Astrocyte (in vitro differentiated cells and primary cell): ENCODE measurements around the gene SPRR4. TPM values are rescaled to one million over a fixed set of nuclear protein-coding genes. Genes with fewer than 3 reads are reported as not detected.

Experiments used
- DNase-seq: peaks from one replicate; pipeline ENCODE4 v3.0.0-alpha.2; 2010; ENCODE audit warnings: low read depth
- FAIRE-seq: peaks from 2 replicates; lab custom pipeline; 2011; peaks lifted over from hg19 to GRCh38; lab: Jason Lieb, UNC
- H2AFZ ChIP-seq: 2 replicates; pipeline ENCODE4 v1.6.0; 2012; ENCODE audit warnings: low read depth, low read length, inconsistent platforms
- H3K27ac ChIP-seq: 2 replicates; pipeline ENCODE4 v1.5.1; 2011; ENCODE audit warnings: low read depth, low read length, inconsistent platforms
- H3K27me3 ChIP-seq: 2 replicates; pipeline ENCODE4 v1.6.0; 2011; ENCODE audit warnings: low read length, inconsistent platforms; ENCODE audit not compliant: insufficient read depth
- H3K36me3 ChIP-seq: 2 replicates; pipeline ENCODE4 v1.5.1; 2011; ENCODE audit warnings: low read length, inconsistent platforms; ENCODE audit not compliant: insufficient read depth
- H3K4me1 ChIP-seq: 2 replicates; pipeline ENCODE4 v1.5.1; 2011; ENCODE audit warnings: low read length, inconsistent platforms; ENCODE audit not compliant: insufficient read depth
- H3K4me2 ChIP-seq: 2 replicates; pipeline ENCODE4 v1.6.0; 2012; ENCODE audit warnings: low read length, inconsistent platforms
- H3K4me3 ChIP-seq: 2 replicates; pipeline ENCODE4 v1.5.1; 2011; ENCODE audit warnings: low read depth, mild to moderate bottlenecking, low read length, inconsistent platforms; ENCODE audit not compliant: insufficient read depth
- H3K79me2 ChIP-seq: 2 replicates; pipeline ENCODE4 v1.6.0; 2012; ENCODE audit warnings: mild to moderate bottlenecking, low read length, inconsistent platforms; ENCODE audit not compliant: insufficient read depth
- H3K9ac ChIP-seq: 2 replicates; pipeline ENCODE4 v1.6.0; 2012; ENCODE audit warnings: mild to moderate bottlenecking, low read length, inconsistent platforms
- H3K9me3 ChIP-seq: 2 replicates; pipeline ENCODE4 v1.5.1; 2012; ENCODE audit warnings: low read depth, mild to moderate bottlenecking, low read length, inconsistent platforms; ENCODE audit not compliant: insufficient read depth
- H4K20me1 ChIP-seq: 2 replicates; pipeline ENCODE4 v1.6.0; 2012; ENCODE audit warnings: low read length, inconsistent platforms; ENCODE audit not compliant: insufficient read depth
- H3K27ac Mint-ChIP-seq: one replicate; pipeline ENCODE4 v1.8.0; 2021; ENCODE audit warnings: mild to moderate bottlenecking, mixed read lengths; ENCODE audit not compliant: unreplicated experiment
- H3K27me3 Mint-ChIP-seq: one replicate; pipeline ENCODE4 v1.8.0; 2021; ENCODE audit warnings: low read depth, mixed read lengths; ENCODE audit not compliant: unreplicated experiment
- H3K36me3 Mint-ChIP-seq: one replicate; pipeline ENCODE4 v1.8.0; 2021; ENCODE audit warnings: low read depth, mixed read lengths; ENCODE audit not compliant: unreplicated experiment
- H3K4me1 Mint-ChIP-seq: one replicate; pipeline ENCODE4 v1.8.0; 2021; ENCODE audit warnings: low read depth, mixed read lengths; ENCODE audit not compliant: unreplicated experiment
- H3K4me3 Mint-ChIP-seq: one replicate; pipeline ENCODE4 v1.8.0; 2021; ENCODE audit warnings: mild to moderate bottlenecking, moderate library complexity, mixed read lengths; ENCODE audit not compliant: unreplicated experiment
- H3K9me3 Mint-ChIP-seq: one replicate; pipeline ENCODE4 v1.8.0; 2021; ENCODE audit warnings: mild to moderate bottlenecking, mixed read lengths; ENCODE audit not compliant: unreplicated experiment
- CTCF ChIP-seq: IDR thresholded peaks from 2 replicates; pipeline ENCODE4 v1.5.1; 2011; ENCODE audit warnings: low read depth, mild to moderate bottlenecking, inconsistent platforms, low read length, moderate library complexity; ENCODE audit not compliant: insufficient read depth
- EZH2 ChIP-seq: IDR thresholded peaks from 2 replicates; pipeline ENCODE4 v1.6.1; 2012; ENCODE audit warnings: mild to moderate bottlenecking, low read length, inconsistent platforms; ENCODE audit not compliant: insufficient read depth
- total RNA-seq: library from RNA; stranded (reverse); gene quantifications from 2 replicates; pipeline ENCODE4 v1.2.1, GENCODE V29; 2021

Gene SPRR4
- total RNA-seq, 1 donor from 2014 or later, result not detected

GRCh38 chr1:152999818-153000217, 29.4 kb downstream of the SPRR4 start:
- H3K4me3 Mint-ChIP-seq, result no peak overlapping the region
- DNase-seq (no peak), FAIRE-seq (no peak)
- no peaks in the 10 kb centered on the region for H3K4me1 ChIP-seq
- no peak overlapping the region for H3K9ac ChIP-seq
- no peaks in the 10 kb centered on the region for H4K20me1 ChIP-seq
- no peak overlapping the region for H2AFZ ChIP-seq
- H3K27ac Mint-ChIP-seq, result no peak overlapping the region
- no peaks in the 10 kb centered on the region for H3K36me3 Mint-ChIP-seq
- H3K27me3 Mint-ChIP-seq, result peaks cover 10% of the 10 kb centered on the region
- no peak overlapping the region for H3K4me2 ChIP-seq
- H3K27me3 ChIP-seq, result no peaks in the 10 kb centered on the region
- H3K9me3 ChIP-seq, result peaks cover 5% of the 10 kb centered on the region
- TF ChIP-seq EZH2 (no peak), CTCF (no peak)
- no peak overlapping the region for H3K27ac ChIP-seq
- no peak overlapping the region for H3K4me3 ChIP-seq
- peaks cover 5% of the 10 kb centered on the region for H3K9me3 Mint-ChIP-seq
- H3K79me2 ChIP-seq, result no peaks in the 10 kb centered on the region
- H3K36me3 ChIP-seq, result no peaks in the 10 kb centered on the region
- no peaks in the 10 kb centered on the region for H3K4me1 Mint-ChIP-seq

GRCh38 chr1:153000294-153000693, 29.8 kb downstream of the SPRR4 start:
- peaks cover 5% of the 10 kb centered on the region for H3K9me3 ChIP-seq
- no peak for TF ChIP-seq CTCF
- no peak for TF ChIP-seq EZH2

GRCh38 chr1:153001382-153001781, 30.9 kb downstream of the SPRR4 start, which contains the start of gene SPRR3:
TSS of gene SPRR3 (plus strand) at chr1:153001749. CDS start at chr1:153003021, 1,272 bp downstream.
- H3K9me3 Mint-ChIP-seq, result no peaks in the 10 kb centered on the region

More at GRCh38 chr1:153000294-153000693, 29.8 kb downstream of the SPRR4 start:
- Histone ChIP-seq H2AFZ (no peak overlapping the region), H3K36me3 (no peaks in the 10 kb centered on the region), H3K4me1 (no peaks in the 10 kb centered on the region), H3K79me2 (no peaks in the 10 kb centered on the region), H3K9ac (no peak overlapping the region), H4K20me1 (no peaks in the 10 kb centered on the region), H3K4me2 (no peak overlapping the region), H3K27me3 (no peaks in the 10 kb centered on the region), H3K4me3 (no peak overlapping the region), H3K27ac (no peak overlapping the region)
- H3K36me3 Mint-ChIP-seq, result no peaks in the 10 kb centered on the region
- H3K27me3 Mint-ChIP-seq, result peaks cover 10% of the 10 kb centered on the region
- no peak overlapping the region for H3K4me3 Mint-ChIP-seq
- peaks cover 4% of the 10 kb centered on the region for H3K9me3 Mint-ChIP-seq
- DNase-seq (no peak), FAIRE-seq (no peak)
- no peak overlapping the region for H3K27ac Mint-ChIP-seq
- no peaks in the 10 kb centered on the region for H3K4me1 Mint-ChIP-seq

More at GRCh38 chr1:153001382-153001781, 30.9 kb downstream of the SPRR4 start, which contains the start of gene SPRR3:
- Histone ChIP-seq H3K36me3 (no peaks in the 10 kb centered on the region), H3K9me3 (peaks cover 5% of the 10 kb centered on the region), H4K20me1 (no peaks in the 10 kb centered on the region), H3K79me2 (no peaks in the 10 kb centered on the region), H3K4me3 (no peak within 1 kb of the TSS), H3K4me1 (no peaks in the 10 kb centered on the region), H2AFZ (no peak within 1 kb of the TSS), H3K9ac (no peak within 1 kb of the TSS), H3K27ac (no peak within 1 kb of the TSS), H3K4me2 (no peak within 1 kb of the TSS), H3K27me3 (no peaks in the 10 kb centered on the region)
- no peaks in the 10 kb centered on the region for H3K36me3 Mint-ChIP-seq
- FAIRE-seq (no peak), DNase-seq (no peak)
- H3K4me1 Mint-ChIP-seq, result no peaks in the 10 kb centered on the region
- no peak within 1 kb of the TSS for H3K27ac Mint-ChIP-seq
- no peak for TF ChIP-seq EZH2
- TF ChIP-seq CTCF, result no peak
- H3K4me3 Mint-ChIP-seq, result no peak within 1 kb of the TSS
- peaks cover 10% of the 10 kb centered on the region for H3K27me3 Mint-ChIP-seq
